IPS-15b (cell line): ENCODE measurements around the gene ACAP1.

Experiments used
- H3K27me3 ChIP-seq: one replicate; pipeline ENCODE4 v1.6.1; 2013; ENCODE audit warnings: low read length; ENCODE audit not compliant: control insufficient read depth, insufficient read depth
- H3K36me3 ChIP-seq: one replicate; pipeline ENCODE4 v1.6.1; 2013; ENCODE audit warnings: low read length; ENCODE audit not compliant: control insufficient read depth, insufficient read depth
- H3K4me1 ChIP-seq: one replicate; pipeline ENCODE4 v1.6.1; 2013; ENCODE audit warnings: mild to moderate bottlenecking, low read length; ENCODE audit not compliant: control insufficient read depth, insufficient read depth
- H3K4me3 ChIP-seq: one replicate; pipeline ENCODE4 v1.5.1; 2013; ENCODE audit warnings: low read depth, low read length
- H3K9ac ChIP-seq: one replicate; pipeline ENCODE4 v1.6.1; 2013; ENCODE audit warnings: low read depth, mild to moderate bottlenecking, low read length
- H3K9me3 ChIP-seq: one replicate; pipeline ENCODE4 v1.6.1; 2013; ENCODE audit warnings: mild to moderate bottlenecking, low read length; ENCODE audit not compliant: control insufficient read depth, insufficient read depth

The ACAP1 gene

DNA sequence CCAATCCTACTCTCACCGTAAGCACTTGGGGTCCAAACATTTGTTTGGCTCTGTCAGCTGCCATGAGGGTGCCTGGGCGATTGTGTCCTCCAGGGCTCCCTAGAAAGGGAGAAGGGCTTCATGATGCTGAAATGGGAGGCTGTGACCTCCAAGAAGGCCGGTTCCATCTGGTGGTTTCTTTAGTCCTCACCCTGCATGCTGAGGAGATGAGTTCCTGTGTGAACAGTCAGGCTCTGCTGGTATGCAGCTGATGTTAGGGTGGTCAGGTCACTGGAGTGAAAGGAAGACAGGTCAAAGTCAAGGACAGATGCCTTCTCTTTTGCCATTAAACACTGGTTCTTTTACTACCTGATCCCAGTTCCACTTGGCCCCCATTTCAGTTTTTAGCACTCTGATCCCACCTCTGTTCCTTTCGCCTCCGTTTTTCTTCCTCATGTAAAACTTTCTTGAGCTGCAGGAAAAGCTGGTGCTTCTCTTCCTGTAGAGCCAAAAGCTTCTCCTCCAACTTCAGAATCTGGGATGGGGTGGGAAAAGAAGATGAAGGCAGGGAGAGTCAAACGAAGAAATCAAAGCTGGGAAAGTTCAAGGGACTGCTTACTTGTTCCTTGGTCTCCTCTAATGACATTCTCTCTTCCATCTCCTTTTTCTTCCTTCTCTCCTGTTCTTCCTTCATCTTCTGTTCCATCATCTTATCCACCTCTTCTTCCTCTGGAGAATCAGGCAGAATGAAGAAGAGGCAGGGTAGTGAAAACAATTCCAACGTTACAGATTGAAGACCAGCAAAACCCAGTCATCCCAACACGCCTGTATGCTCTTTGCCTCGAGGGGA lies 22.2 kb upstream of the ACAP1 start:
- Histone ChIP-seq H3K4me1 (peaks cover 2% of the 10 kb centered on the region), H3K9ac (peak overlapping the region; percentile 81), H3K36me3 (peaks cover 73% of the 10 kb centered on the region), H3K4me3 (peak overlapping the region; percentile 75), H3K27me3 (no peaks in the 10 kb centered on the region), H3K9me3 (no peaks in the 10 kb centered on the region)

DNA sequence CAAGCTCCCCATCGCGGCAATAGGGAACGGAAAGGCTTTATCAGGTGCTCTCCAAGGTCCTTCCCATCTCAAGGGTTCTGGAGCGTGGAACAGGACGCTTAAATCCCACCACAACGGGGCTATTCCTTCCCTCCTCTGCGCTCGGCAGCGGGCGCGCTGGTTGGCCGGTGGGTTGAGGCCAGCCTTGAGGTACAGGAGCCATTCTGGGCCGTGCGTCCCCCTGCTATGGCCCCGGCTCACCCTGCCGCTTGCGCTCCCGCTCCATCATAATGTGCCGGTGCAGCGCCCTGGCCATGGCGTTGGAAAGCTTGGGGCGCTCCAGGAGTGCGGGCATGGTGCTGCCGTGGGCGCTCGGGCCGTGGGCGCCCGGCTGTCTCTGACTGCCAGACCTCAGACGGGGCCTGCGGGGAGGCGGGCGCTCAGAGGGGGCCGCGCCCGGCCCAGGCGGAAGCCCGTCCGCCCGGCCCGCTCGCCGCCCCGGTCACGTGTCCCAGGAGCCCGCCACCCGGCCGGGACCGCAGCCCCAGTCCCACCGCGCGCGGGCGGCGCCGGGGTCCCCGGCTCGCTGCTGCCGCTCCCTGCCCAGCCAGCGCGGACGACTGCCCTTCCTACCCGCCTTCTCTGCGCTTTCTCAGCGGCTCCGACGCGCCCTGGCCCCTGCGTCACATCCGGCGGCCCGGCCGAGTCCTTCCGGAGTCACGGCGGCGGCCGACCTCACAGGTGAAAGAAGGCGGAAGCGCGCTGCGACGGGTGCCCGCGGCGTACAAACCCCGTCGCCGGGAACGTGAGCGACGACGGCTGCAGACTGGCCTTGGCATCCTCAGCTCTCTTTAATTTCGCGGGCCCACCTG lies 21.4 kb upstream of the ACAP1 start, which contains the start of gene GPS2:
TSS of gene GPS2 (minus strand) at position 642 of the 851 bp plus-strand sequence. CDS start at position 334, 308 bp downstream.
- Histone ChIP-seq H3K4me3 (peak within 1 kb of the TSS; percentile 75), H3K36me3 (peaks cover 67% of the 10 kb centered on the region), H3K4me1 (no peaks in the 10 kb centered on the region), H3K9ac (peak within 1 kb of the TSS; percentile 91), H3K27me3 (no peaks in the 10 kb centered on the region), H3K9me3 (no peaks in the 10 kb centered on the region)

DNA sequence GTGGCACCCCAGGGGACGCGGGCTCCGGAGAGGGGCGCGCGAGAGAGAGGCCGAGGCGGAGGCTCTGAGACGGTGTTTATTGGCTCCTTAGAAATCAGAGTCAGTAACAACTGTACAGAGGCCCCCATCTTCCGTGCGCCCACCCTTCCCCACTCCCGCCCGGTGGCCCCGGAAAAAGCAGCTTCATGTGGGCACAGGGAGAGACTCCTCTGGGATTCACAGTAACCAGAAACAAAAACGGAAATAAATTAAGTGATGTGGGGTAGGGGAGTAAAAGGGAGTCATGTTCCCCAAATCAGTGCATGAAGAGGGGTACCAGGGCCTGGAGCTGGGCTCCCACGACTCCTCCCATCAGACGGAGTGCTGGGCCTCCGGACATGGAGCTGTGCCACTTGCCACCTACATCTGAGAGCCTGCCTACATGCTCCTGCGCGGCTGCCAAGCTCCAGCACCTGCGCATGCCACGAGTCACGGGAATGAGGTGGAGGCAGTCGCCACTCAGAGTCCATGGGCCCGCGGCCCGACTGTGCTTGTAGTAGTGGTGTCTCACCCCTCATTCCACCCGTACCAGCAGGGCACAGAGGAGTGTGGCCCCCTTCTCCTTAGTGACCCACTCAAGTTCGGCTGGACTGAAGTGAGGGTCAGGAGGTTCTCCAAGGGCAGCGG lies 20.6 kb upstream of the ACAP1 start:
- no peaks in the 10 kb centered on the region for H3K4me1 ChIP-seq
- H3K9me3 ChIP-seq = no peaks in the 10 kb centered on the region
- peaks cover 64% of the 10 kb centered on the region for H3K36me3 ChIP-seq
- peak overlapping the region; percentile 91 for H3K9ac ChIP-seq
- H3K4me3 ChIP-seq = peak overlapping the region; percentile 75
- no peaks in the 10 kb centered on the region for H3K27me3 ChIP-seq

DNA sequence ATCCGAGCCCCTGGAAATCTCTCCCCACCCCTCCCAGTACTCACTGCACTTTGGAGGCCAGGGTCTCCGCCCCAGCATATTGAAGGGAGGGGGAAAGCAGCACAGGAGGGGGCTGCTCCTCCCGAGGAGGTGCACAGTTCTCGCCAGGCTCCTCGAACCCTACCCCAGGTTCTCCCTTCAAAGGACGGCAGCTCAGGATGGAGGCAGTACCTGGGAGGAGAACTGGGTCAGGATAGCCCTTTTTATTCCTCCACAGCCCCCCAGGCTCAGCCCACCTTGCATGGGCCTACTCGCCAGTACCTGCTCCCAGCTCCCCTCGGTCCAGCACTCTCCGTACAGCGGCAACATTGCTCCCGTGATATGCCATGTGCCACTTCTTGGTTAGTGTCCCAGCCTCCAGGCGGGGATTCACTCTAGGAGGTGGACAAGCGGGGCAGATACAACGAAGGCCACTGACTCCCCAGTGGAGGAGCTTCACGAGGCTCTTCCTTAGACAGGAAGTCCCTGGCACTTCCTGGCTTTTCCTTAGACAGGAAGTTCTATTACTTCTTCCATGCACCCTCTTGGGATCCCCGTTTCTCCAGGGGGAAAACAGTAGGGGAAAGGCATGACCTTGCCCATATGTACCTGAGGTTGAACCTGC lies 19.0 kb upstream of the ACAP1 start:
- Histone ChIP-seq H3K4me1 (no peaks in the 10 kb centered on the region), H3K9me3 (no peaks in the 10 kb centered on the region), H3K36me3 (peaks cover 70% of the 10 kb centered on the region), H3K4me3 (no peak overlapping the region), H3K27me3 (no peaks in the 10 kb centered on the region), H3K9ac (no peak overlapping the region)

DNA sequence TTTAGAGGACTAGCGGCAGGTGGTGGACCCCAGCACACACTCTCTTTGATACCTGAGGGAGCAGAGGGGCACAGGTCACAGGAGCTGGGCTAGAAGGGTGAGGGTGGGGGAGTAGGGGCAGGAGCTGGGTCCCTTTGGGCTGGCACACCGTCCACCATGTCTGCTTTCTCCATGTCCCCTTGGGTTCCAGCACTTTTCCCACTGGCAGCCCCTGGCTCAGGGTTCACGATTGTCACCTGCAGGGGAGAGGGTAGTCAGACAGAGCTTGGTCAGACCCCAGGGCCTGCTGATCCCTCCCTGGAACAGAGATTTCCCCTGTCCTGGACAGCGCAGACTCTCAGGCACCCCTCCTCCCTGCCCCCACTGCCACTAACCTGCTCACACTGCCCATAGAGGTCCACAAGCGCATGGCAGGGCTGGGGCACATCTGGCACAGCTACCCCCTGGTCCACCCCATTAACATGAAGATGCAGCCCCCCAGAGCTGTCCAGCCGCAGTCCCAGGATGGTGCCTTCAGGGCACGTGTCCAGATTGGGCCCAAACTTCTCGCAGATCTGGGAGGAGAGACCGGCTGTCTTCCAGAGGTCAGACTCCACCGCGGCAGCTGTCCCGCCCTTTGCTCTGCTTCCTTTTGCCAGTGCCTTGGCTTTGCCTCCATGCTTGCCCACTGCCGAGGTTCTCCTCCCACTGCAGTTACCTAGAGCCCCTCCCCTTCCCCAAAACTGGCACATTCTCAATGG lies 18.0 kb upstream of the ACAP1 start:
- H3K4me3 ChIP-seq = no peak overlapping the region
- peaks cover 70% of the 10 kb centered on the region for H3K36me3 ChIP-seq
- no peaks in the 10 kb centered on the region for H3K9me3 ChIP-seq
- H3K9ac ChIP-seq = no peak overlapping the region
- no peaks in the 10 kb centered on the region for H3K4me1 ChIP-seq
- H3K27me3 ChIP-seq = no peaks in the 10 kb centered on the region

DNA sequence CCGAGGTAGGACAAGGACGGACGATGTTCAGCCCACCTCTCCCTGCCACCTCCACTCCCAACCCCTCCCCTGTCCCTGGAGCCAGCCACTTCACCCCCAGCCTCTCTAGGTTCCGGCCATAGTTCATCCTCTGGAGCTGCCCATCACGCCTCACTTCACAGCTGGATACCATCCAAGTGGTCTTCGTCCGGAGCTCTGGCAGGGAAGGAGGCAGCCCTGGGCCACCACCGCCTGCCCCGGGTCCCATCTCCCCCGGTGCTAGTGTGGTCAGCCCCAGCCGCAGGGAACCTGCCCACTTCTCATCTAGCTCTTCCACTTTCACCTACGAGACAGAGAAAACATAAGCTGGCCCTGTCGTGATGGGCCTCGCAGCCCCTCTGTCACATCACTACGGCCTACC lies 14.9 kb upstream of the ACAP1 start:
- no peaks in the 10 kb centered on the region for H3K27me3 ChIP-seq
- H3K4me3 ChIP-seq = no peak overlapping the region
- H3K9me3 ChIP-seq = no peaks in the 10 kb centered on the region
- H3K9ac ChIP-seq = no peak overlapping the region
- peaks cover 79% of the 10 kb centered on the region for H3K36me3 ChIP-seq
- no peaks in the 10 kb centered on the region for H3K4me1 ChIP-seq

DNA sequence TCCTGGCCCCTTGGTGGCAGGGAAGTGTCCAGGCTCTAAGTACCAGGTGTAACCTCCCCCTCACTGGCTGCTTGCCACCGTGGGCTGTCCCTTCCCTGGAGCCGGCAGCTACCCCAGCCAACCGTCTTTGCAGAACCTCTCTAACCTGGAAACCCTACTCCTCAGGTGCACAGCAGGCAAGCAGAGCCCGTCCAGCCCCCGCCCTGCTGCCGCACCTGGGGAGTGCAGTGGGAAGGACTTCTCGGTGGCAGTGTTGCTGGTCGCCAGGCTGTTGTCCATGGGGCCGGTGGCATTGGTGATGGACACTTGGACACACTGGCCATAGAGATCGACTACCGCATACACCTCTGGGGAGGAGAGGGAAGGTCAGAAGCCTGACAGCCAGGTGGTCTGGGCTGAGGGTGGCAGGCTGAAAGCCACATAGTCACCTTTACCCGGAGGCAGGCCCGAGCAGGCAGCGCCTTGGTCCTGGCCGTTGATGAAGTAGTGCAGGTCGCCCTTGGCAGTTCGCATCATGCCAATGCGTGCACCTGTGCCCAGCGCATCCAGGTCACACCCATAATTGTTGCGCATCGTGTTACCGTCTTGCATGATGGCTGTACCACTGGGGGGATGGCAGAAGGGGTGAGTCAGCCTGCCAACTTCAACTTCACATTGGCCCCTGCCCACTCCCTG lies 13.7 kb upstream of the ACAP1 start:
- H3K9me3 ChIP-seq = no peaks in the 10 kb centered on the region
- no peaks in the 10 kb centered on the region for H3K4me1 ChIP-seq
- H3K4me3 ChIP-seq = no peak overlapping the region
- no peak overlapping the region for H3K9ac ChIP-seq
- peaks cover 74% of the 10 kb centered on the region for H3K36me3 ChIP-seq
- no peaks in the 10 kb centered on the region for H3K27me3 ChIP-seq

DNA sequence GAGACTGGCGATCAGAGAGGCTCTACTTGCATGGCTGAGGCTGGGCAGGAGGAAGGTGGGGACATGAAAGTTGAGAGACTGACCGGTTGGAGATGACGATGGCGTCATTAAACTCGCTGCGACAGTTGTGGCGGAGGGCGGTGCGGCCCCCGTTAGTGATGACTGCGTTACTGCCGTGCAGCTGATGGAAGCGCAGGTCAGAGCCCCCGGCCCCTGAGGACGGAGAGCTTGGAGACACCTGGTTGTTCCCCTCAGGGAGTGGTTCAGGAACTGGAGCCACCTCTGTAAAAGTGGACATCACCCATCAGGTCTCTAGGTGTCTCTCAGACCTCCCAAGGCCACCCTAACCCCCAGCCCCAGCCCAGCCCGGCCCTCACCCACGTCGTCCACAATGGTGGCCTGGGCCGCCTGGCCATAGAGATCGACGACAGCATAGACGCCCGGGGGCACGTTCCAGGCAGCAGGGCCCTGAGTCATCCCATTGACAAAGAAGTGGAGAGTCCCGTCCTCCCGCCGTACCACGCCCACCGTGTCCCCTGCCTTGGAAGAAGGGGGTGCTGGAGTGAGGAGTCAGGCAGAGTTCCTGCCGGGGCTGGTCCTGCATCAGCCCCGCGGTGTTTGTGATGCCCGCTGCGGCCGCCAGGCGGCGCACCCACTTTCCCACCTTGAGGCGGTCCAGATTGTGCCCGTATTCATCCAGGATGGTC lies 12.4 kb upstream of the ACAP1 start:
- H3K36me3 ChIP-seq = peaks cover 62% of the 10 kb centered on the region
- H3K4me3 ChIP-seq = no peak overlapping the region
- no peaks in the 10 kb centered on the region for H3K9me3 ChIP-seq
- H3K27me3 ChIP-seq = no peaks in the 10 kb centered on the region
- no peaks in the 10 kb centered on the region for H3K4me1 ChIP-seq
- H3K9ac ChIP-seq = no peak overlapping the region

DNA sequence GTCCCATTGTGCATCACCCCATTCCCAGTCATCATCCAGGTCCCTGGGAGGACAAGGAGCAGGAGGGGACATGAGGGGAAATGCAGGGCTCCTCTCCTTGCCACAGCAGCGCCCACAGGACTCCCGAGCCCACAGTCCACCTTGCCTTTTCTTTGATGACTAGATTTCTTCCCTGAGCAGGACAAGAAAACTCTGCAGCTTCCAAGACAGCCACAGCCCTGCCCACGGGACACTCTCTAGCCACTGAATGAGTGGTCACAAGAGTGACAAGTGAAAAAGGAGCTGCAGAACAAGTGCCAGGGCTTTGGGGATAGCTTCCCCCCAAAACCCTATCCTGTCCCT lies 11.9 kb upstream of the ACAP1 start:
- Histone ChIP-seq H3K9me3 (no peaks in the 10 kb centered on the region), H3K4me1 (no peaks in the 10 kb centered on the region), H3K27me3 (no peaks in the 10 kb centered on the region), H3K4me3 (no peak overlapping the region), H3K36me3 (peaks cover 59% of the 10 kb centered on the region), H3K9ac (no peak overlapping the region)

DNA sequence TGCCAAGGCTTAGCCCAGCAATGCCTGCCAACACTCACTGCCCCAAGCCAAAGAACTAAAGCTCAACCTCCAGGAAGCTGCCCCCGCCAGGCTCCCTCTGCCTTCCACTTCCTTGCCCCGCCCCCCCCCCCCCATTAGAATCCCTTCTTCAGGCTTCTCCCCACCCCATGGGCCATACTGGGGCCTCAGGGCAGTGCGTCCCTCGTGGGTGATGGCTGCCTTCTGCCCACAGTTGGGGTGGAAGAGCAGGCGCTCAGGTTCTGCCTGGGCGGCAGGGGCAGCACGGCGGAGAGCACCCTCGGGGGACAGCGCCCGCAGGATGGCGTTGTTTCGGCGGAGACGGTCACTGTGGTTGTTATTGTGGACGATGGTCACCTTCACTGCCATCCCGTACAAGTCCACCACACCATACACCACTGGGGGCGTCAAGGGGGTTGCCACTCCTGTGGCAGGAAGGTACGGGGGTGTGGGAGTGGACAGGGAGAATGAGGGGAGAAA lies 11.2 kb upstream of the ACAP1 start:
- Histone ChIP-seq H3K9ac (no peak overlapping the region), H3K4me1 (no peaks in the 10 kb centered on the region), H3K9me3 (no peaks in the 10 kb centered on the region), H3K4me3 (no peak overlapping the region), H3K36me3 (peaks cover 59% of the 10 kb centered on the region), H3K27me3 (no peaks in the 10 kb centered on the region)
